GM15510 (cell line): ENCODE results near the gene GPC2.

ENCODE experiments used
- POLR2A ChIP-seq: IDR thresholded peaks from 3 replicates; pipeline ENCODE4 v1.6.1; 2011; ENCODE audit warnings: borderline replicate concordance; ENCODE audit not compliant: insufficient read length; ENCODE audit errors: extremely low read depth

Gene GPC2

GRCh38 chr7:100119970-100120732 is 57.0 kb downstream of the GPC2 start:
- no peak for TF ChIP-seq POLR2A
